HepG2 (cell line): Measurements from ENCODE around the gene GNGT2. TPM values are rescaled to one million over a fixed set of nuclear protein-coding genes. Genes with fewer than 3 reads are reported as not detected.
A peak's percentile ranks its signal among the peaks of the same experiment; 100 is the strongest.

Experiments used
- AKAP8 ChIP-seq: sonication (generic); formaldehyde crosslinking; IDR thresholded peaks from 2 replicates; pipeline ENCODE4 v1.5.1; 2020; ENCODE audit warnings: mild to moderate bottlenecking, missing genetic modification reagents
- CEBPG ChIP-seq: IDR thresholded peaks from 2 replicates; pipeline ENCODE4 v1.6.1; 2016
- DPF2 ChIP-seq: sonication (generic); formaldehyde crosslinking; IDR thresholded peaks from 2 replicates; pipeline ENCODE4 v1.4.0; 2020; ENCODE audit warnings: mild to moderate bottlenecking, low read depth, missing genetic modification reagents, borderline replicate concordance
- EHMT2 ChIP-seq: fragments of 200-600 bp; sonication (generic); IDR thresholded peaks from 2 replicates; pipeline ENCODE4 v1.7.0; 2017; ENCODE audit warnings: antibody characterized with exemption, low read depth, low read length, borderline replicate concordance
- GATA4 ChIP-seq: sonication (generic); IDR thresholded peaks from 2 replicates; pipeline ENCODE4 v1.6.1; 2016; ENCODE audit warnings: antibody characterized with exemption, low read depth, borderline replicate concordance
- HES4 ChIP-seq: sonication (generic); formaldehyde crosslinking; IDR thresholded peaks from 2 replicates; pipeline ENCODE4 v1.9.0; 2021; ENCODE audit warnings: mild to moderate bottlenecking, missing genetic modification reagents, borderline replicate concordance
- MATR3 ChIP-seq: sonication (generic); formaldehyde crosslinking; IDR thresholded peaks from 2 replicates; pipeline ENCODE4 v1.4.0; 2020; ENCODE audit warnings: missing genetic modification reagents
- PHF8 ChIP-seq: sonication (generic); formaldehyde crosslinking; IDR thresholded peaks from 2 replicates; pipeline ENCODE4 v1.5.0; 2020; ENCODE audit warnings: missing genetic modification reagents
- PITX1 ChIP-seq: sonication (generic); formaldehyde crosslinking; IDR thresholded peaks from 2 replicates; pipeline ENCODE4 v1.5.1; 2020; ENCODE audit warnings: mild to moderate bottlenecking, missing genetic modification reagents
- RAD21 ChIP-seq: fragments of 450-650 bp; formaldehyde crosslinking; IDR thresholded peaks from 2 replicates; pipeline ENCODE4 v1.5.0; 2020; ENCODE audit warnings: mild to moderate bottlenecking
- TCF12 ChIP-seq, 2 experiments: fragments of 450-650 bp in 1 of 2; sonication (generic) in 1 of 2; formaldehyde crosslinking in 1 of 2; IDR thresholded peaks; 2 replicates each; pipeline versions ENCODE4 v1.6.1 to v1.8.0; 2017 to 2022; ENCODE audit warnings: antibody characterized with exemption in 1 of 2, mild to moderate bottlenecking in 1 of 2, missing genetic modification reagents in 1 of 2, moderate library complexity in 1 of 2
- THAP11 ChIP-seq: IDR thresholded peaks from 2 replicates; pipeline ENCODE4 v1.6.1; 2016; ENCODE audit warnings: missing biosample characterization, missing genetic modification reagents
- ZBTB34 ChIP-seq: sonication (generic); formaldehyde crosslinking; IDR thresholded peaks from 2 replicates; pipeline ENCODE4 v1.8.0; 2022; ENCODE audit warnings: mild to moderate bottlenecking, missing genetic modification reagents
- ZMYM2 ChIP-seq: sonication (generic); formaldehyde crosslinking; IDR thresholded peaks from 2 replicates; pipeline ENCODE4 v1.8.0; 2022; ENCODE audit warnings: mild to moderate bottlenecking, missing genetic modification reagents
- ZNF234 ChIP-seq: sonication (generic); formaldehyde crosslinking; conservative IDR thresholded peaks from 2 replicates; pipeline ENCODE4 v1.5.1; 2020; ENCODE audit warnings: mild to moderate bottlenecking, missing genetic modification reagents
- ZNF563 ChIP-seq: sonication (generic); formaldehyde crosslinking; IDR thresholded peaks from 2 replicates; pipeline ENCODE4 v1.8.0; 2022; ENCODE audit warnings: mild to moderate bottlenecking, moderate library complexity, missing genetic modification reagents
- ZNF567 ChIP-seq: sonication (generic); formaldehyde crosslinking; IDR thresholded peaks from 2 replicates; pipeline ENCODE4 v1.8.1; 2023; ENCODE audit warnings: mild to moderate bottlenecking, missing genetic modification reagents, borderline replicate concordance
- ZNF674 ChIP-seq: sonication (generic); formaldehyde crosslinking; IDR thresholded peaks from 2 replicates; pipeline ENCODE4 v1.5.0; 2020; ENCODE audit warnings: low read depth, mild to moderate bottlenecking, missing genetic modification reagents
- ZNF790 ChIP-seq: sonication (generic); formaldehyde crosslinking; IDR thresholded peaks from 2 replicates; pipeline ENCODE4 v1.8.0; 2022; ENCODE audit warnings: missing genetic modification reagents, mild to moderate bottlenecking, borderline replicate concordance
- ZNF83 ChIP-seq: sonication (generic); formaldehyde crosslinking; IDR thresholded peaks from 2 replicates; pipeline ENCODE4 v1.4.0; 2020; ENCODE audit warnings: missing genetic modification reagents, mild to moderate bottlenecking, borderline replicate concordance
- ZSCAN12 ChIP-seq: sonication (generic); formaldehyde crosslinking; IDR thresholded peaks from 2 replicates; pipeline ENCODE4 v1.9.0; 2021; ENCODE audit warnings: mild to moderate bottlenecking, missing genetic modification reagents
- polyA plus RNA-seq, 8 experiments: library from polyadenylated mRNA; depleted of rRNA in 3 of 8; stranded (reverse) in 7 of 8; unstranded in 1 of 8; fragments of >200 nt; fragmentation: Illumina TruSeq in 4 of 8; extraction: Trizol in 4 of 8; gene quantifications; 2 replicates each; pipeline versions ENCODE4 v1.2.1 to v1.2.3, GENCODE V29; 2011 to 2016; ENCODE audit warnings: low read depth in 4 of 8, missing spikeins in 1 of 8, mixed read lengths in 1 of 8; ENCODE audit not compliant: insufficient read depth in 1 of 8
- total RNA-seq, 5 experiments: library from RNA; depleted of rRNA; stranded (reverse); fragments of >200 nt; fragmentation: Illumina TruSeq; extraction: Trizol; gene quantifications; 2 replicates each; pipeline ENCODE4 v1.2.3, GENCODE V29; 2016; ENCODE audit warnings: low read depth in 1 of 5
- TF ChIP-seq, protein P1 (sequence below): sonication (generic); formaldehyde crosslinking; IDR thresholded peaks from 2 replicates; pipeline ENCODE4 v1.4.0; 2020; ENCODE audit warnings: mild to moderate bottlenecking, missing genetic modification reagents
- TF ChIP-seq, protein P2 (sequence below): sonication (generic); formaldehyde crosslinking; IDR thresholded peaks from 2 replicates; pipeline ENCODE4 v1.5.0; 2020; ENCODE audit warnings: mild to moderate bottlenecking, missing genetic modification reagents, moderate library complexity
- TF ChIP-seq, protein P3 (sequence below): sonication (generic); formaldehyde crosslinking; IDR thresholded peaks from 2 replicates; pipeline ENCODE4 v1.4.0; 2020; ENCODE audit warnings: missing genetic modification reagents

Gene GNGT2
- total and polyA plus RNA-seq, 2 of the 13 experiments (the other 11 are each of a cell fraction or from before 2014, with no cell fraction given), result not detected

DNA sequence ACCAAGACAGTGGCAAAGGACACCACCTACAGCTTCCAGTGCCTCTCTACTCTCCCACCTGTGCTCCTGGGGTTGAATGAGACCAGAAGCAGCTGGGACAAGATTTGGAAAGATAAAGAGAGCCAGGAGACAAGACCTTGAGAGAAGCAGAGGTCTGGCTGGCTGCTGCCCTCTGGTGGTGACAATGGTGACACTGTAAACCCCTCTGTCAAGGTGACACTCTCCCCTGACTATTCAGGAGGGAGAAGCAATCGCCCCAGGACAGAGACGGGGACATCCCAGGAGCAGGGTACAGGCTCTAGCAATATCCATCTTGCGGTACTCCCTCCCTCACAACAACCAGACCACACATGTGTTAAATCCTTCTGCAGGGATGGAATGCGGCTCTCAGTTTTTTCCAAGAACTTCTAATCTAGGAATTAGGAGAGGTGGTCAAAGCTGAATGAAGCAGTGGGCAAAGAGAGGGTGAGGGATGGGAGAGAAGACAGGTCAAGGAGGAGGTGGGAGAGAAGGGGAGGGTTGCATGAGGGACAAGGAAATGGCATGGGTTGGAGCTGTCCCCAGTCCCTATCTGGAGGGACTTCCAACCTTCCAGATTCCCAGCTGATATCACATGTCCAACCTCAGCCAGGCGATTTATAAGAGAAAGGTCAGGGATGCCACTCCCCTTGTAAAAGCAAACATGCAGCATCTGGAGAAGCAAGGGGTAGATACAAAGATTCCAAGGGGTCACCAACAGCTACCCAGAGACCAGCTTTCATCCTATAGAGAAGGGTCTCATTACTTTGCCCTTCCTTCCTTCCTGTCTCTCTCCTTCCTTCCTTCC, 17.3 kb upstream of the GNGT2 start (continued):
- no peak for TF ChIP-seq GATA4
- TF ChIP-seq ZSCAN12 (CRISPR knock-in tag), result no peak
- no peak for TF ChIP-seq DPF2
- TF ChIP-seq ZBTB34, result no peak
- no peak for TF ChIP-seq ZNF674 (CRISPR knock-in tag)
- TF ChIP-seq PITX1 (CRISPR knock-in tag), result no peak
- no peak for TF ChIP-seq TCF12 (IDR thresholded peaks at IDR 0.05)
- TF ChIP-seq TCF12 (CRISPR knock-in tag; IDR thresholded peaks at IDR 0.05), result no peak
- no peak for TF ChIP-seq ZMYM2 (CRISPR knock-in tag)
- TF ChIP-seq THAP11, result 0 out of 2 replicates have a peak, but pooled peaks have one; percentile 24
- TF ChIP-seq ZNF563, result no peak
- TF ChIP-seq ZNF790 (CRISPR knock-in tag), result no peak
- TF ChIP-seq RAD21 (CRISPR knock-in tag), result peak; percentile 59; the same call in 1 of the 2 replicates
- TF ChIP-seq ZNF83 (CRISPR knock-in tag), result 0 out of 2 replicates have a peak, but pooled peaks have one; percentile 17
- no peak for TF ChIP-seq AKAP8 (CRISPR knock-in tag)
- no peak for TF ChIP-seq CEBPG (CRISPR knock-in tag)
- TF ChIP-seq, protein P1, sequence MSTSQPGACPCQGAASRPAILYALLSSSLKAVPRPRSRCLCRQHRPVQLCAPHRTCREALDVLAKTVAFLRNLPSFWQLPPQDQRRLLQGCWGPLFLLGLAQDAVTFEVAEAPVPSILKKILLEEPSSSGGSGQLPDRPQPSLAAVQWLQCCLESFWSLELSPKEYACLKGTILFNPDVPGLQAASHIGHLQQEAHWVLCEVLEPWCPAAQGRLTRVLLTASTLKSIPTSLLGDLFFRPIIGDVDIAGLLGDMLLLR (CRISPR knock-in tag), result 0 out of 2 replicates have a peak, but pooled peaks have one; percentile 38
- TF ChIP-seq ZNF567, result 0 out of 2 replicates have a peak, but pooled peaks have one; percentile 48
- TF ChIP-seq MATR3, result no peak
- TF ChIP-seq, protein P2, sequence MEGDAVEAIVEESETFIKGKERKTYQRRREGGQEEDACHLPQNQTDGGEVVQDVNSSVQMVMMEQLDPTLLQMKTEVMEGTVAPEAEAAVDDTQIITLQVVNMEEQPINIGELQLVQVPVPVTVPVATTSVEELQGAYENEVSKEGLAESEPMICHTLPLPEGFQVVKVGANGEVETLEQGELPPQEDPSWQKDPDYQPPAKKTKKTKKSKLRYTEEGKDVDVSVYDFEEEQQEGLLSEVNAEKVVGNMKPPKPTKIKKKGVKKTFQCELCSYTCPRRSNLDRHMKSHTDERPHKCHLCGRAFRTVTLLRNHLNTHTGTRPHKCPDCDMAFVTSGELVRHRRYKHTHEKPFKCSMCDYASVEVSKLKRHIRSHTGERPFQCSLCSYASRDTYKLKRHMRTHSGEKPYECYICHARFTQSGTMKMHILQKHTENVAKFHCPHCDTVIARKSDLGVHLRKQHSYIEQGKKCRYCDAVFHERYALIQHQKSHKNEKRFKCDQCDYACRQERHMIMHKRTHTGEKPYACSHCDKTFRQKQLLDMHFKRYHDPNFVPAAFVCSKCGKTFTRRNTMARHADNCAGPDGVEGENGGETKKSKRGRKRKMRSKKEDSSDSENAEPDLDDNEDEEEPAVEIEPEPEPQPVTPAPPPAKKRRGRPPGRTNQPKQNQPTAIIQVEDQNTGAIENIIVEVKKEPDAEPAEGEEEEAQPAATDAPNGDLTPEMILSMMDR (CRISPR knock-in tag), result peak; percentile 90
- TF ChIP-seq HES4 (CRISPR knock-in tag), result no peak
- TF ChIP-seq EHMT2, result no peak
- TF ChIP-seq PHF8 (CRISPR knock-in tag), result no peak
- TF ChIP-seq, protein P3, sequence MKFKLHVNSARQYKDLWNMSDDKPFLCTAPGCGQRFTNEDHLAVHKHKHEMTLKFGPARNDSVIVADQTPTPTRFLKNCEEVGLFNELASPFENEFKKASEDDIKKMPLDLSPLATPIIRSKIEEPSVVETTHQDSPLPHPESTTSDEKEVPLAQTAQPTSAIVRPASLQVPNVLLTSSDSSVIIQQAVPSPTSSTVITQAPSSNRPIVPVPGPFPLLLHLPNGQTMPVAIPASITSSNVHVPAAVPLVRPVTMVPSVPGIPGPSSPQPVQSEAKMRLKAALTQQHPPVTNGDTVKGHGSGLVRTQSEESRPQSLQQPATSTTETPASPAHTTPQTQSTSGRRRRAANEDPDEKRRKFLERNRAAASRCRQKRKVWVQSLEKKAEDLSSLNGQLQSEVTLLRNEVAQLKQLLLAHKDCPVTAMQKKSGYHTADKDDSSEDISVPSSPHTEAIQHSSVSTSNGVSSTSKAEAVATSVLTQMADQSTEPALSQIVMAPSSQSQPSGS (CRISPR knock-in tag), result no peak
- TF ChIP-seq ZNF234 (CRISPR knock-in tag), result no peak
